Measurements from ENCODE around the gene PTTG1IP.

PTTG1IP gene

DNA sequence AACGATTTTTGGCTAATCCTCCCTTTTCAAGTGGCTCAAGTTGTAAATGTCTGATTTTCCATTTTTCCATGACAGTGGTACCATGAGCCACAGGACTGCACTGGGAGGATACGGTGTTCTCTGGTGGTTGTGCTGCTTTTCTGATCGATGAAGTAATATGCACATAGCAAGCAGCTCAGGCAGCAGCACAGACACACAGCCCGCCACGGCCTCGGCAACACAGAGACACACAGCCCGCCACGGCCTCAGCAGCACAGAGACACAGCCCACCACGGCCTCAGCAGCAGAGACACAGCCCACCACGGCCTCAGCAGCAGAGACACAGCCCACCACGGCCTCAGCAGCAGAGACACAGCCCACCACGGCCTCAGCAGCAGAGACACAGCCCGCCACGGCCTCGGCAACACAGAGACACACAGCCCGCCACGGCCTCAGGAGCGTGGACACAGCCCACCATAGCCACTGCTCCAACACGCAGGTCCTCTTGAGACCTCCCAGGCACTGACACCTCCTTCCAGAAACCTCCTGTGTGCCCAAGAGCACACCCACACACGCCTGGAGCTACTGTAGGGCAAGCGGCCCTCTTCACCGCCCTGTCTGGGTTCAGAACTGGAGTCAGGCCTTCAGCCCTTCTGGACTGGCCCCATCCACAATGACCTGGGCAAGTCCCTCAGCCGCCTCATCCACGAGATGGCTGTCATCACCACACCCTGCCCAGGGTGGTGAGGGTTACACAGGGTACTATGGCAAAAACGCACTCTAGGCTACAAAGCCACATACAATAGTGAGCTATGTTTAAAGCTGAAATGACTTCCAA, 10.4 kb downstream of the PTTG1IP start:
- DNase-seq (ENCODE audit: low spot score) = no peak

GRCh38 chr21:44858791-44859190, 14.7 kb downstream of the PTTG1IP start:
- DNase-seq (ENCODE audit: low spot score) = no peak

GRCh38 chr21:44858291-44858690, 15.2 kb downstream of the PTTG1IP start:
- DNase-seq (ENCODE audit: low spot score) = no peak

- DNase-seq (ENCODE audit: low spot score) = no peak
Observed at GRCh38 chr21:44857127-44857892, 16.2 kb downstream of the PTTG1IP start.

- no peak for DNase-seq (ENCODE audit: low spot score)
Observed at GRCh38 chr21:44856131-44856530, 17.4 kb downstream of the PTTG1IP start.

DNA sequence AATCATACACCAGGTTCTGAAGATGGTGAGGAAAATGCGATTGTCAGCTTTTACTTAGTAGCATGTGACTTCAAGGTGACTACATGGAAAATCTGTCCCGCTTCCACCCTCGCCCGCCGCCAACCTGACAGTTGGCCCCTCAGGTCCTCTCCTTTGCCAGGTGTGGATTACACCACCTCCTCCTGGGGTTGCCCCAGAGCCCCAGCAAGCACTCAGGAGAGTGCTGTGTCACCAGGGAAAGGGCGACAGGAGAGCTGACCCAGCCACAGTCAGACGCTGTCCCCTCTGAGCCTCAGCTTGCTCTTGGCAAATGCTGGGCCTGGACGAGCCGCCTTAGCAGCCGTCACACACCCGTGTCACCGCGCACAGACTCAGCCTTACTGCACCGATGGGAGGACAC, 17.9 kb downstream of the PTTG1IP start:
- DNase-seq (ENCODE audit: low spot score) = peak; percentile 36

DNA sequence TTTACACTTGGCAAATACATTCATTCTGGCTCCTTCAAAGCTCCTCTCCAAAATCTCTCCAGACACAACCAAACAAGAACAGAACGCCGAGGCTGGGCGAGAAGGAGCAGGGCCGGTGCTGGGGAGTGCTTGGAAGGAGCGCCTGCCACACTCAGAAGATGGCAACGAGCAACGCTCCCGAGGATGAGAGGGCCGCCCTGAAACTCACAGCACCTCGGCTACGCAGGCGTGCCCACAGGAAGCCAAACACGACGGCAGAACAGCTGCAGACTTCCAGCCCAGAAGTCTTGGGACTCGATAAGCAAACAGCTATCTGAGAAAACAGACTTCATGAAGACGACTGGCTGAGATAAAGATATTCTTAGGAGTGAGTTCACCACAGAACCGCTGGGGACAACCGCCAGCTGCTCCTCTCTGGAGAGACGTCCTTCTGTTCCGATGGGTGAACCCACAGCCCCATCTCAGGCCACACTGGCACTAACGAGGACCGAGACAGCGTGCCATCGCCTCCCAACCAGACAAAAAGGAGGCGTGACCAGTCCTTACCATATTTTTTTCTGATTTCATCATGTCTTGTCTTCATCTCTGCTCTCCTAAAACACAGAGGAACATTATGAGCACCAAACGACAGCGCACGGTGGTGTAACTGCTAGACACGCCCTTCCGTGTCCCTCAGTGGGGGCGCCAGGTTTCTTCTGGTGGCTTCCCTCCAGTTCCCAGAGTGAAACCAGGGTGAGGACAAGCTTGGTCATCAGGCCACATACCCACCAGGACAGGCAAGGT, 18.6 kb downstream of the PTTG1IP start:
- peak; percentile 87 for DNase-seq (ENCODE audit: low spot score)

DNA sequence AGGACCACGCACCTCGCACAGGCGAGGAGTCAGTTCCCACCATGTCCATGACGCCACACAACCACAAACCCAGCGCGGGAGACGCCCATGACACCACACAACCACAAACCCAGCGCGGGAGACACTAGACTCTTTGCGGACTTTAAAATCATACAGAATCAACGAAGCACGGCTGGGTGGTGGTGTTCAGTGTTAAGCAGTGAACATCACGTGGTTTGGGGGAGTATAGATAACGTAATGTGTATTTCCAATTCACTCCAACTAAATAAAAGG, 19.2 kb downstream of the PTTG1IP start:
- no peak for DNase-seq (ENCODE audit: low spot score)

- DNase-seq (ENCODE audit: low spot score) = peak; percentile 72
Observed at GRCh38 chr21:44853601-44854390, 19.7 kb downstream of the PTTG1IP start.

GRCh38 chr21:44850905-44851657, 22.4 kb downstream of the PTTG1IP start:
- DNase-seq (ENCODE audit: low spot score) = no peak

- DNase-seq (ENCODE audit: low spot score) = no peak
Observed at GRCh38 chr21:44850208-44850800, 23.2 kb downstream of the PTTG1IP start.

DNA sequence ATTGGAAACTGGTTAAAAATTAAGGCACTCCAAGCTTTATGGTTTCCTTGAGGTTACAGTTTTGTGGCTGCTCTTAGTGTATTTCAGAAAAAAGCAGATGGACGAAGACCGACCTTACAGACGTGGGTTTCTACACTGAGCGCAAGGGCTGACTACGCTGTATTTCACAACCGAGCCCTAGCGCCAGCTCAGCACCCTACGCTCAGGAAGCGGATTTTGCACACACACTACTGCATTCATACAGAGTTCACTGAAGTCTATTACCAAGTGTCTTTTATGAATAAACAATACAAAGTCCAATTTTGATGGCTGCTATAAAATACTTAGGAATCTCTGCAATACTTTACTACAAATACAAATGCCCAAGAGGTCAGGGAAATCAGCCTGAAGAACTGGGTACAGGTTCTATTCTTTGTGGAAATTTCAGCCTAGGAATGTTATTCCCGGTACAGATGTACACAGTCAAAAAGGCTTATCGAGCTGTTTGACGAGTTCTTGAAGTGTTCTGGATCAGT, 23.8 kb downstream of the PTTG1IP start:
- DNase-seq (ENCODE audit: low spot score) = no peak

GRCh38 chr21:44848821-44849521, 24.5 kb downstream of the PTTG1IP start:
- DNase-seq (ENCODE audit: low spot score) = no peak

DNA sequence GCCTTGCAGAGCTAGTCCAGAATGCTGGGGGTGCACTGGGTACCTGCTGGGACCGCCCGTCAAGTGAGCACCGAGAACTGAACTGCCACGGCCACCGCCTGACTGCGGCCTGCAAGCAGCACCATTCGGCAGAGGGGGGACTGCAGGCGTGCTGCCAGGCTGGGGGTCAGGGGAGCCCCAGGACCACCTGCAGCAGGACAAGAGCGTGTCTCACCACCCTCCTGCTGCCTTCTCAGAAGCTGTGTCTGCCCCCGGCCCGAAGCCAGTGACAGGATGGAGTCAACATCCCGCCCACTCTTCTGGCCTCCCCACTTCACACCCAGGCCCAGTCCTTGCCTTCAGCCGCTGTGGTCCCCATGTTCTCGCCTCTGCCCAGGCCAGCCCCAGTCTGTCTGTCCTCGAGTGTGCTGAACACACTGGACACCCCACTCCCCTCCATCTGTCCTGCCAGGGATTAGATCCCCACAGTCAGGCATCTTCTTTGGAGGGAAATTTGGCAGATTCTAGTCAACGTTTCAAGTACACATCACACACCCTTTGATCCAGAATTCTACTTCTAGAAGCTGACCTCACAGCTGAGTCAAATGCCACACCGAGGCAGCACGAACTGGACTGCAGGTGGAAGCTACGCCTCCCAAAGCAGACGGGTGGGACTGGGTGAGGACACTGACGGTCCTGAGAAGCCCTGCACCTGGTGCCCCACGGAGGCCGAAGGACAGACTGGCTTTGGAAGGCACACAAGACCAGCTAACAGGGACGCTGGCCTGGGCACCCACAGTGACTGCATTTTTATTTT, 26.0 kb downstream of the PTTG1IP start:
- DNase-seq (ENCODE audit: low spot score) = no peak

- no peak for DNase-seq (ENCODE audit: low spot score)
Observed at GRCh38 chr21:44846485-44847260, 26.8 kb downstream of the PTTG1IP start.

DNA sequence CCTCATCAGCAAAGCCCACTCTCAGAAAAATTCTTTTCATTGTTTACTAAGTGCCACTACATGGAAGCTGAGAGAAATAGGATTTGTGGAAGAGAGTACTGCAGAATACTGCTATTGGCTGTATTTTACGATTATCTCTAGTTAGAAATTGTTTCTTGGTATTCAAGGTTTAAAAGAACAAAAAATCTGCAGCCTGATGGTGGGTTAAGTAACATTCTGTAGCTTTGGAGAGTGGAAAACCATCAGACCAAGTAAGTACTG, 27.3 kb downstream of the PTTG1IP start:
- DNase-seq (ENCODE audit: low spot score) = no peak

DNA sequence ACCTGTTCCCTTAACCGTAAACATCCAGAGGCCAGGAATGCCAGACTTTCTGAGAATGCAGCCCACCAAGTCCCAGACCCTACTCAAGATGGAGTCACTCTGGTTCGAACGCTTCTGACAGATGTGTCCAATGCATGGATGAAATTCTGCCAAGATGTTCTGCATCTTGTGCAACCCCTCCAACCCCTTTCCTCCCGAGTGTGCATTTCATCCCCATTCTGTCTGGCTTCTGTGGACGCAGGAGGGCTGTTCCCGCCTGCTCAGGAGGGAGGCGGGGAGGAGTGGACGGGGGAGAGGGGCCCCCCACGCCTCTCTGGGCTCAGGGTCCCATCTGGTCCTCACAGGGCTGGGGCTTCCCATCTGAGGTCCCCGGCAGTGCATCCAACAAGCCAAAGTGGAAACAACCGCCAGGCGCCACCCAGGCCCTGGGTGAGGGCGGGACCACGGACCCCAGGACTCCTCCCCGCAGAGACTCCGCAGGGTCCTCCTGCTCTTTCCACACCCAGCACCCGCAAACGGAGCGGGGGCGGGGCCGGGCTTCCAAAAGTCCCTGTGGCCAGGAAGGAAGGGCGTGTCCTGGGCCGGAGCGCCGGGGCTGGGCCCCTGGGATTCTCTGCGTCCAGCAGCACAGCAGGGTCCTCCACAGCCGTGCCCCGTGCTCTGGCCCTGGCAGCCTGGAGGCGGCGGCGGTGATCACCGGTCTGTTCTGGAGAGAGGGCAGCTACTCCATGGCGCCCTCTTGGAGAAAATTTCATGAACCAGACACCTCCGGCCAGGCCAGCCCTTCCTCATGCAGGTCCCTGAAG, 27.9 kb downstream of the PTTG1IP start:
- DNase-seq (ENCODE audit: low spot score) = peak; percentile 72

DNA sequence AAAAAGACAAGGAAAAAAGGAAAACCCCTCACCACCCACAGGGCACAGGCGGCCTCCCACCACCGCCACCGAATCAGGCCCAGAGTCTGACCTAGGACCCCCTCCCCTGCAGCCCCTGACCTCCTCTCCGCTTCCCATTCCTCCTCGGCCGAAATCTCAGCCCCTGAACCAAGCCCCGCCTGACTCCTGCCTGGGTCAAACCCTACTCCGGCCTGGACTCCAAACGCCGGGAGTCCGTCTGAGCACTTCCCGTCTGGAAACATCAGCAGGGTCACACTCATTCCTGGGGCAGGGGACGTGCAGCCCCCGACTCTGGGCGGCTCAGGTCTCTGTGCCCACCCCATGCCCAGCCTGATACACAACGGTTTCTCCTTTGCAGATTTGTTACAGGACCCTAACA, 29.2 kb downstream of the PTTG1IP start:
- no peak for DNase-seq (ENCODE audit: low spot score)
